Skin of body (tissue), 2 donors: ENCODE measurements around the gene COL15A1. TPM values are rescaled to one million over a fixed set of nuclear protein-coding genes. Genes with fewer than 3 reads are reported as not detected.
A peak's percentile ranks its signal among the peaks of the same experiment; 100 is the strongest.

Source experiments
- DNase-seq: peaks from one replicate; lab custom pipeline; 2025; lab: John Stamatoyannopoulos, UW
- total RNA-seq: library from RNA; depleted of rRNA; stranded (reverse); fragments of >200 nt; gene quantifications from one replicate; pipeline ENCODE4 v1.2.3, GENCODE V29; 2014

Gene COL15A1
- total RNA-seq, 1 donor from 2014 or later: 122 TPM

DNA sequence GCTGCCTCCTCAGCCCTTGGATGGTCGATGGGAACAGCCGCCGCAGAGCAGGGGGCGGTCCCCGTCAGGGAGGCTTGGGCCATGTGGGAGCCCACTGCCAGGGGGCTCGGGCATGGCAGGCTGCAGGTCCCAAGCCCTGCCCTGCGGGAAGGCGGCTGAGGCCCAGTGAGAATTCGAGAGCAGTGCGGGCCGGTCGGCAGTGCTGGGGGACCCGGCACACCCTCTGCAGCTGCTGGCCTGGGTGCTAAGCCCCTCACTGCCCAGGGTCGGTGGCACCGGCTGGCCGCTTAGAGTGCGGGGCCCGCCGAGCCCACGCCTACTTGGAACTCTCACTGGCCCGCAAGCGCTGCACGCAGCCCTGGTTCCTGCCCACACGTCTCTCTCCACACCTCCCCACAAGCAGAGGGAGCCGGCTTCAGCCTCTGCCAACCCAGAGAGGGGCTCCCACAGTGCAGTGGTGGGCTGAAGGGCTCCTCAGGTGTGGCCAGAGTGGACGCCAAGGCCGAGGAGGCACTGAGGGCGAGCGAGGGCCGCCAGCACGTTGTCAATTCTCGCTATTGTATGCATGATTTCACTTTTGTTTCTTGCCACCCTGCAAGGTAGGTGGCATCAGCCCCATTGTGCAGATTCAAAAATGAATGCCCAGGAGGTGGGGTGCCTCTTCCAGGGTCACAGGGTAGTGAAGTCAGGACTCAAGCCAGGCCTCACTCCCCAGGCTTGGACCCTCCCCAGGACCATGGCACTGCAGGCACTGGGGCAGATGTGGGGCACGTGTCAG, 48.6 kb downstream of the COL15A1 start:
- DNase-seq: no peak

DNA sequence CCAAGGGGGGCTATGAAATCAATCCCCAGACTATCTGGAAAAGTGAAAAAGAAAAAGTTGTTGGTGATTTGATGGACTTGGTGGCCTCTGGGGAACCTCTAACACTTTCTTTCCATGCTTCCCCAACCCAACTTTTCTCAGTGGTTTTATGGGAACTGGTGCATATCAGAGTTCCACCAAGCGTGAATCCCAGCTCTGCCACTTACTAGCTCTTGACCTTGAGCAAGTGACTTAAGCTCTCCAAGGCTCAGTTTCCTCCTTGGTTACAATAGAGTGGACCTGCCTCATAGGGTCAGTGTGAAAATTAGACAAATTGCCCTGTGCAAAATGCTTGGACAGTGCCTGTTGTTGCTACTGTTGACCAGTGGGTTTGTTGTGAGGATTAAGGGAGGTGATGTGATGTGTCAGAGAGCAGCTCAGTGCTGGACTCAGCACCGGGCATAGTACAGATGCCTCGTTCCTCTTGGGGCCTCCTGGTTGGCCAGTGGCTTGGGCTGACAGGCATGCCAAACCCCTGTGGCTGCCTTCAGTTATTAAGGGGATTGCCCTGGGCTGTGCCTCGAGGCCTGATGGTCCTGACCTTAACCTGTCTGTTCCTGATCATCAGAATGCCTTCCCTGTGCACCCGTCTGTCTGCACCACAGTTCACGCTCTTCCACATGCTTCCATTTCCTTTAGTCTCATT, 49.3 kb downstream of the COL15A1 start:
- no peak for DNase-seq

DNA sequence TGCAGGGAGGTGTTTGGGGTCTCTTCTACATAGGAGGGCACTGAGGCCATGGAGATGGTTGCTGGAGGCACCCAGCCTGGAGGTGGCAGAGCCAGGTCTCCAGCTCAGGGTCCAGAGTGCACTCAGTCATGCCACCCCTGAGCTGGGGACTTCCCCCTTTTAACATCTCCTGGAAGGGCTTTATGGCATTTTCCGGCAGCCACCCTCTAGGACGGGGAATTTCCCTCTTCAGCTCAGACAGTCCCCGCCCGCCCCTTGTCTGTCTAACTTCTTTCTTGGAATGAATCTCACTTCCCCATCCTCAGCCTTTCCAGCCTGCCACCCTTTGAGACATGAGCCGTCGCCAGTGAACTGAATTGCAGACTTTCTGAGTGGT, 49.9 kb downstream of the COL15A1 start:
- no peak for DNase-seq

DNA sequence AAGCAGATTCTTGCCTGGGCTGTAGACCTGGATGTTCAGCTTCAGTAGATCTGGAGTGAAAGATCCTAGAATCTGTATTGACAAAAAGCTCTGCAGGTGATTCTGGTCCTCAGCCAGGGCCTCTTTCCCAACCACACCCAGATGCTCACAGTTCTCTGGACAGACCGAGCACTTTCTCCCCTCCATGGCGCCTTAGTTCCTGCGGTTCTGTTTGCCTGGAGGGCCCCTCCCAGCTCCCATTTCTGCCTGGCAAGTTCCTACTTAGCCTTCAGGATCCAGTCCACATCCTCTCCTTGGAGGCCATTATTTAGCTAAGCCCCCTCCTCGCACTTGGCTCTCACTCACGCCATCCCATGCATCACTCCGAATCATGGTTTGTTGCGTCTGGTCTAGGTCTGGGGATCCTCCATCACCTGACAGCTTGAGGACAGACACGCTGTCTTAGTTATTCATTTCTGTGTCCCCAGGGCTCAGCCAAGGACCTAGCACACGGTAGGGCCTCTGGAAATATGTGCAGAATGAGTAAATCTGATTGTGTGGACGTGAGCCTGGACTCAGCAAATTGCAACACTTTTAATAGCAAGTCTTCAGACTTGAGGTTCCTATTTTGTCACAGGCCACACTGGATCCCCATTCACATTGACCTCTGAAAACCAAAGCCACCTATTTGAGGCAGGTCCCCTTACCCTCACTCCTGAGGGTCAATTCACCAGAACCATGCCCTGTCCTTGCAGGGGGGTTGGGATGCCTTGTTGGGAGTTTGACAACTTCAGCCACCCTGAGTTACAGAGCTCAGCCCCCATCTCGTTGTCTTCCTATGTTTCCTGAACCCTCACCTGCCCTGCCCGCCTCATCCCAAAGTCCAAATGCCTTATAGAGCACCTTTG, 50.7 kb downstream of the COL15A1 start:
- no peak for DNase-seq

DNA sequence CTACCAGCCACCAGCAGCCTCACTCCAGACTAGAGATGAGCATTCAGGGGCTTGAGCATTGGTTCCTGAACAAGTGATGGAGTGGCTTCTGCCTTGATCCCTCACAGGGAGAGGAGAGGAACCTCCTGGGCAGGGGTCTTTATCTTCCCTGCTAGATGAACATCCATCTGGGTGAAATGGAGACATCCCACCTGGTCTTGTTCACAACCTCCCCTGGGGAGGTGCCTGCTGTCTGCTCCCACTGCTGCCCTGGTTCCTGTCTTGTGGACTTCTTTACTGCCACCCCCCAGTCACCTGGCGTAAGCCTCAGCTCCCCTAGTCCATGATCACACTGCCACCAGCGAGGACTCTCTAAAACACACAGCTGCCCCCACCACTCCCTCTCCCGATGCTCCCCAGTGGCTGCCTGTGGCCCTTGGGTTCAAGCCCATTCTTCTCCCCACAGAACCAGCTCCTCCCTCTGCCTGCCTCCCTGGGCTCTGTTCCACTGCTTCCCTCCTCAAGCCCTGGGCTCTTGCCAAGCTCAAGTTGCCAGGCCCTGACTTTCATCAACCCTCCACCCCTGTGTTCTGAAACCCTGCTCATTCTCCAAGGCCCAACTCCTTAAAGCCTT, 51.5 kb downstream of the COL15A1 start:
- DNase-seq: no peak

- DNase-seq: no peak
Observed at GRCh38 chr9:98995971-98996504, 52.3 kb downstream of the COL15A1 start.

GRCh38 chr9:98997604-98998003, 53.9 kb downstream of the COL15A1 start:
- peak; percentile 31 for DNase-seq

DNA sequence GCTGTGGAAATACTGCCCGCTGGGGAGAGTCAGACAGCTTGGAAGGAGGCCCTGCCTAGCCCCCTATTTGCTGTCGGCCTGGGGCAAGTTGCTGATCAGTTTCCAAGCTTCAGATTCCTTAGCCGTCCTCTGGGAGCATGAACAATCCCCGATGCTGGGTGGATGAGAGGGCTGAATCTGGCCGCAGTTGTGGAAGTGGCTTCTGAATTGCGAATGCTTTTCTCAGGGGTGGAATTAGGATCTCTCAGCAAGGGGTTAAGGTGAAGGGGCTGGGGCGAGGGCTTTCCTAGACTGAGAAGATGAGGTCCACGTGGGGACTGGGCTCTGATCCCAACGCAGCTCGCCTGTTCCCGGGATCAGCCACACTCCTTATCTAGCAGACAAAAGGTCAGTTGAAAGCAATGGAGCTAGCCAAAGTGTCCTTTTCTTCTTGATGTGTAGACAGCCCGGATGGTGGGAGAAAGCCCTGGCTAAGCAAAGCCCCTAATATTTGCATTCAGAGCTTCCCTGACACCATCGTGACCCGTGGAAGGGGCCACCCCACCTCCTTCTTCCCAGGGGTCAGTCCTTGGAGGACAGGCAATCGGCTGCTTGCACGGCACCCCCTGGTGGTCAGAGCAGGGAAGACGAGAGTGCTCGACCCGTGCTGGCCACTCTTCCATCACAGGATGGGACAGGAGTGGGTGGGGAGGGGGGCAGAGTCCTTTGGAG, 54.9 kb downstream of the COL15A1 start:
- DNase-seq: peak; percentile 45

- DNase-seq: no peak
Observed at GRCh38 chr9:98999152-98999525, 55.4 kb downstream of the COL15A1 start.

DNA sequence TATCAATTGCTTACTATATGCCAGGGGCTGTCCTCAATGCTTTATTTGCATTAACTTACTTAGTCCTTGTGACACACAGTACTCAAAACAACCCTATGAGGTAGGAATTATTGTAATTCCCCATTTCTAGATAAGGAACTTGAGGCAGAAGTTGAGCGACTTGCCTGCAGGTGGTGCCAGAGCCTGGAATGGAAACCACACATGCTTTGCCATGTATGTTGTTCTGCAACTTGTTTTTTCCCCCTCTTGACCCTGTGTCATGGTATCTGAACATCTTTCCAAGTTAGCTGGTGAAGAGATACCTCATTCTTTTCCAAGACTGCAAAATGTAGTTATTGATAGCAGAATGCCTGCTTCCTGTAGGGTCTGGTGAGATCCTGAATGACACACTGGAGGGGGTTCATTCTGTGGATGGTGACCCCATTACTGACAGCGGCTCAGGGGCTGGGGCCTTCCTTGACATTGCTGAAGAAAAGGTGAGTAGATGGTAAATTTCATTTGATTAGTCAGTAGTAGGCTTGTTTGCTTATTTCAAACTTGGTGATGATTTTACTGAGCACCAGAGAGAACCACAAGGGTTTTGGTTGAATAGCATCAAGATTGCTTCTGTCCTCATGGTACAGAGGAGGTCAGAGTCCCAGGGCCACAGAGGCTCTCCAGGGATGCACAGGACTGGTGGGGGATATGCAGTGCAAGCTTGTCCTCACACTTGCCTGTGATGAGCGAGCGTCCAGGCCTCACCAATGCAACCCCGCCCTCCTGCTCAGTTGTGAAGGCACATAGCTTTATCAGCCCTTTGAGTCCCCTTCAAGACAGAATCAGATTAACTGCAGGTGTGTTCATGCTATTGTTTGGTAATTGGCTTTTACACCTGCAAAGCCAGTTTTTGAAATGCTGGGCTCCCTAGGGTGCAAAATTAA, 57.0 kb downstream of the COL15A1 start:
- DNase-seq: peak; percentile 68

DNA sequence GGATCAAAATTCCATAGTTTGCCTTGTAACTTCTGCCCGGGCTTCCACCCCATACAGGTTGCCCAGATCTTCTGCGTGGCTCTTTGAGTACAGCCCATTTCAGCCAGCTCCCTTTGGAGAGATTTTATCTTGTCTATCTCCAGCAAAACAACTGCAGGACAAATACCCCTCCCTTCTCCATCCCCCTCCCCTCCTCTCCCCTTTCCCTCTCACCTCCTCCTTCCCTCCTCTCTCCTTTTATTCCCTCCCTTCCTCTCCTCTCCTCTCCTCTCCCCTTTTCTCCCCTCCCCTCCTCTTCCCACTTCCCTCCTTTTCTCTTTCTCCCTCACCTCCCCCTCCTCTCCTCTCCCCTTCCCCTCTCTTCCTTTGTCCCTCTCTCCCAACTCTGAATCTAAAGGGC, 58.2 kb downstream of the COL15A1 start:
- DNase-seq: no peak

- DNase-seq: no peak
Observed at GRCh38 chr9:99002706-99003105, 59.0 kb downstream of the COL15A1 start.

DNA sequence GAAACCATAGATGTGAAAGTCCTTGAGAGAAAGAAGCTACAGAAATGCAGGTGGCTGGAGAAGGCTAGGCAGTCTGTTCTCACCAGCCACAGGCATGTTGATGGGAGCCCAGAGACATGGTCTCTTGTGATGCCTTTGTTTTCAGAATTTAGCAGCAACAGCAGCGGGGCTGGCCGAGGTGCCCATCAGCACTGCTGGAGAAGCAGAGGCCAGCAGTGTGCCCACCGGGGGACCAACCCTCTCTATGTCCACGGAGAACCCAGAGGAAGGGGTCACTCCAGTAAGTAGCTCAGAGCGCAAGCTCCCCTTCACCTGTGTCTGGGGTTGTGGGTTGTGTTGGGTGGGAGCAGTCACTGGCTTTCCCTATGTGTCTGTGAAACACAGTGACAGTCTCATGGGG, 59.6 kb downstream of the COL15A1 start:
- DNase-seq: no peak

- no peak for DNase-seq
Observed at GRCh38 chr9:99004115-99004514, 60.4 kb downstream of the COL15A1 start.

GRCh38 chr9:99004717-99005460, 61.2 kb downstream of the COL15A1 start:
- DNase-seq: no peak

DNA sequence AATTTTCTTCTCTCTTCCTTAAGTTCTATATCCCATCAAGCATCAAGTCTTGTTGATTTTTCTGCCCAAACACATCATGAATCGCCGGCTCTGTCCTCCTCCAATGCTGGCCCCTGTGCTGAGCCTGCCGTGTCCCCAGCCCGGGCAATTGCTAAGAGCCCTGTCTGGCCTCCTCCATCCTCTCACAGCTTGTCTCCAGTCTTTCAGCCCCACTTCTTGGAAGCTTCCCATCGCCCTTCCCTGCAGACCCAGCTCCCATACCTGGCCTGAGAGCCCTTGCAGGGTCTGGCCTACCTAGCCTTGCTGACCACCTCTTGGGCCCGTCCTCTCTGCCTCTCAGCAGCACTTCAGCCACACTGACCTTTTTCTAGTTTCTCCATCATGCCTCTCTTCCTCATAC, 61.9 kb downstream of the COL15A1 start:
- no peak for DNase-seq

DNA sequence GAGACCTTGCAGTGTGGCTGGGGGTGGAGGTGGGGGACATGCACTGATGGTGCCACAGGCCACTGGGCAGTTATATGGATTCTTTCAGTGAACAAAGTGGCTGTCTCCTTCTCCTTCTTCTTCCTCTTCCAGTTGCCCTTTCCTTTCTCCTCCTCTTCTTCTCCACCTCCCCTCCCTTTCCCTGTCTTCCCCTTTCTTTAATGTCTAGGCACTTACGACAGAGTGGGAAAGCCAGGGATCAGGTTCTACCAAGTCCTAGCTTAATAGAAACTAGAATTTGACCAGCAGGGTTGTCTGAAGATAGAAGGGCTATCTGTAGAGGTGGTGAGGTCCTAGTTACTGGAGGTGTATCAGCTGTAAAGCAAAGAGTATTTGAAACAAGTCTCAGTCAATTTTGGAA, 62.8 kb downstream of the COL15A1 start:
- no peak for DNase-seq

- no peak for DNase-seq
Observed at GRCh38 chr9:99006979-99007378, 63.3 kb downstream of the COL15A1 start.

- DNase-seq: no peak
Observed at GRCh38 chr9:99008203-99008602, 64.5 kb downstream of the COL15A1 start.
